AG10803 (cell line): ENCODE measurements around the gene RXFP1.

Experiments used
- DNase-seq: peaks from one replicate; pipeline ENCODE4 v3.0.0; 2010; ENCODE audit warnings: low read depth
- H3K4me3 ChIP-seq: 2 replicates; pipeline ENCODE4 v1.5.1; 2011; ENCODE audit warnings: mild to moderate bottlenecking, low read length, control low read depth
- TF ChIP-seq, protein P1 (sequence below): conservative IDR thresholded peaks from 2 replicates; pipeline ENCODE4 v1.5.1; 2011; ENCODE audit warnings: mild to moderate bottlenecking, low read length, control low read depth, inconsistent platforms

The RXFP1 gene

GRCh38 chr4:158605393-158605792 lies 83.7 kb downstream of the RXFP1 start:
- no peak overlapping the region for H3K4me3 ChIP-seq
- TF ChIP-seq, protein P1, sequence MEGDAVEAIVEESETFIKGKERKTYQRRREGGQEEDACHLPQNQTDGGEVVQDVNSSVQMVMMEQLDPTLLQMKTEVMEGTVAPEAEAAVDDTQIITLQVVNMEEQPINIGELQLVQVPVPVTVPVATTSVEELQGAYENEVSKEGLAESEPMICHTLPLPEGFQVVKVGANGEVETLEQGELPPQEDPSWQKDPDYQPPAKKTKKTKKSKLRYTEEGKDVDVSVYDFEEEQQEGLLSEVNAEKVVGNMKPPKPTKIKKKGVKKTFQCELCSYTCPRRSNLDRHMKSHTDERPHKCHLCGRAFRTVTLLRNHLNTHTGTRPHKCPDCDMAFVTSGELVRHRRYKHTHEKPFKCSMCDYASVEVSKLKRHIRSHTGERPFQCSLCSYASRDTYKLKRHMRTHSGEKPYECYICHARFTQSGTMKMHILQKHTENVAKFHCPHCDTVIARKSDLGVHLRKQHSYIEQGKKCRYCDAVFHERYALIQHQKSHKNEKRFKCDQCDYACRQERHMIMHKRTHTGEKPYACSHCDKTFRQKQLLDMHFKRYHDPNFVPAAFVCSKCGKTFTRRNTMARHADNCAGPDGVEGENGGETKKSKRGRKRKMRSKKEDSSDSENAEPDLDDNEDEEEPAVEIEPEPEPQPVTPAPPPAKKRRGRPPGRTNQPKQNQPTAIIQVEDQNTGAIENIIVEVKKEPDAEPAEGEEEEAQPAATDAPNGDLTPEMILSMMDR: no peak
- no peak for DNase-seq

- H3K4me3 ChIP-seq: no peak overlapping the region
- no peak for DNase-seq
- TF ChIP-seq, protein P1: no peak
These were observed 85.3 kb downstream of the RXFP1 start for GRCh38 chr4:158606969-158607368.

GRCh38 chr4:158609116-158609515 lies 87.4 kb downstream of the RXFP1 start:
- no peak overlapping the region for H3K4me3 ChIP-seq
- no peak for DNase-seq
- TF ChIP-seq, protein P1: no peak

DNA sequence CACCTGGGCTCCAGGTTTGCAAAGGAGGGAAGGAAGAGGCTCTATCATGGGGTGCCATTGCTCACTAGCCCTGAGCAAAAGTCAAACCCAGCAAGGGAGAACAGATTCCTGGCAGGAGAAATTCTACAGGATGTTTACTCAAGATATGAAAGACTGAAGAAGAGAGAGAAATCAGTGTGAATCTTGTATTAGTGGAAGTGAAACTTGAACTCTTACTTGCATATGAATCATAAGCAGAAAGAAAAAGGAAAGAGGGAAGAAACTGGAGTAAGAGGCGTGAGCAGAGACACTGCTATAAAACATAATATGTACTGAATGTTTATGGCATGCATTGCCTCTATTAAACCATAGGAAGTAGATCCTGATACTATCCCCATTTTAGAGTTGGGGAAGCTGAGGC lies 89.1 kb downstream of the RXFP1 start:
- H3K4me3 ChIP-seq: no peak overlapping the region
- TF ChIP-seq, protein P1: no peak
- DNase-seq: no peak

DNA sequence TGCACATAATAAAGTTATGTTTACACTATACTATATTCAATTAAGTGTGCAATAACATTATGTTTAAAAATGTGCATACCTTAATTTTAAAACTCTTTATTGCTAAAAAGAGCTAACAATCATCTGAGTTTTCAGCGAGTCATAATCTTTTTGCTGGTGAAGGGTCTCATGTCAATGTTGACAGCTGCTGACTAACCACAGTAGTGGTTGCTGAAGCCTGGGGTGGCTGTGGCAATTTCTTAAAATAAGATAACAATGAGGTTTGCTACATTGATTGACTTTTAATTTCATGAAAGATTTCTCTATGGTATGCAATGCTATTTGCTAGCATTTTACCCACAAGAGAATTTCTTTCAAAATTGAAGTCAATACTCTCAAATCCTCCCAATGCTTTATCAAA lies 91.4 kb downstream of the RXFP1 start:
- no peak overlapping the region for H3K4me3 ChIP-seq
- DNase-seq: no peak
- TF ChIP-seq, protein P1: no peak

DNA sequence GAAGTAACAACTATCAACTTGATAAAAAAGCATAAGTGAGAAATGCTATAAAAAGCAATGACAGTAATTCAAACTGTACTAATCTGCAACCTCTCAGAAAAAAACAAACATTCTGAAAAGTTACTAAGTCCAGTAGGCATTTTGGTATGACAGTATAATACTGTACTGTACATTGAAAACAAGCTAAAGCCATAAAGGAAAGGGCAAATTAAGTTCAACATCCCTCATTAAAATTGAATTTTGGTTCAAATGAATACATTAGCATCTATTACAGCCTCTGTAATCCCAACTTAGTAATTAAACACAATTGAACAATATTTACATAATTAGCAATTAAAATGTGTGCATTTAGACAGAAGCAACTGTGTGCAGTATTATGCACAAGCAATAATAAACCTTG lies 96.3 kb downstream of the RXFP1 start:
- H3K4me3 ChIP-seq: no peak overlapping the region
- no peak for DNase-seq
- TF ChIP-seq, protein P1: no peak

GRCh38 chr4:158621729-158622128 lies 100.0 kb downstream of the RXFP1 start:
- TF ChIP-seq, protein P1: no peak

More at GRCh38 chr4:158621729-158622128, 100.0 kb downstream of the RXFP1 start:
- no peak overlapping the region for H3K4me3 ChIP-seq
- no peak for DNase-seq
